ENCODE measurements around the gene HECW1. TPM values are rescaled to one million over a fixed set of nuclear protein-coding genes. Genes with fewer than 3 reads are reported as not detected.

The HECW1 gene
- total and polyA plus RNA-seq, 8 donors: 0.29 to 5.1 (median 3.2) TPM

GRCh38 chr7:43083106-43083505 is 29.3 kb upstream of the HECW1 start:
- TF ChIP-seq CTCF (IDR thresholded peaks at IDR 0.05): no peak
- no peak for DNase-seq
- Histone ChIP-seq H3K36me3 (no peaks in the 10 kb centered on the region), H3K9me3 (no peaks in the 10 kb centered on the region), H3K4me1 (no peaks in the 10 kb centered on the region), H3K27ac (no peak overlapping the region), H3K4me3 (no peak overlapping the region), H3K27me3 (peaks cover 0 to 13% of the 10 kb centered on the region in 2 donors)
- ATAC-seq: no peak
- intact Hi-C loops (cut with DNase I): no loop called here

GRCh38 chr7:43085017-43085416 is 27.4 kb upstream of the HECW1 start:
- Histone ChIP-seq H3K36me3 (no peaks in the 10 kb centered on the region), H3K27ac (no peak overlapping the region), H3K4me3 (no peak overlapping the region), H3K4me1 (no peaks in the 10 kb centered on the region), H3K27me3 (peaks cover 0 to 8% of the 10 kb centered on the region in 2 donors), H3K9me3 (no peaks in the 10 kb centered on the region)
- DNase-seq (no peak), ATAC-seq (no peak)
- intact Hi-C loops (cut with DNase I): no loop called here
- no peak for TF ChIP-seq CTCF (IDR thresholded peaks at IDR 0.05)

GRCh38 chr7:43085992-43086391 is 26.5 kb upstream of the HECW1 start:
- Histone ChIP-seq H3K9me3 (no peaks in the 10 kb centered on the region), H3K4me3 (no peak overlapping the region), H3K27ac (no peak overlapping the region), H3K4me1 (no peaks in the 10 kb centered on the region), H3K27me3 (peaks cover 0 to 8% of the 10 kb centered on the region in 2 donors), H3K36me3 (no peaks in the 10 kb centered on the region)
- intact Hi-C loops (cut with DNase I): no loop called here
- ATAC-seq (no peak), DNase-seq (no peak)
- no peak for TF ChIP-seq CTCF (IDR thresholded peaks at IDR 0.05)

- ATAC-seq (no peak), DNase-seq (no peak)
- no peak for TF ChIP-seq CTCF (IDR thresholded peaks at IDR 0.05)
- intact Hi-C loops (cut with DNase I): no loop called here
- no peaks in the 10 kb centered on the region for H3K36me3 ChIP-seq
- H3K27ac ChIP-seq: no peak overlapping the region
- H3K4me1 ChIP-seq: no peaks in the 10 kb centered on the region
- no peaks in the 10 kb centered on the region for H3K9me3 ChIP-seq
- H3K4me3 ChIP-seq: no peak overlapping the region
- H3K27me3 ChIP-seq: no peaks in the 10 kb centered on the region
Measured at GRCh38 chr7:43092819-43093218, 19.6 kb upstream of the HECW1 start.

GRCh38 chr7:43096875-43097274 is 15.6 kb upstream of the HECW1 start:
- Histone ChIP-seq H3K27ac (no peak overlapping the region), H3K36me3 (no peaks in the 10 kb centered on the region), H3K9me3 (no peaks in the 10 kb centered on the region), H3K4me3 (no peak overlapping the region), H3K27me3 (no peaks in the 10 kb centered on the region), H3K4me1 (no peaks in the 10 kb centered on the region)
- DNase-seq: no peak
- no peak for TF ChIP-seq CTCF (IDR thresholded peaks at IDR 0.05)
- intact Hi-C loops (cut with DNase I): no loop called here
- no peak for ATAC-seq

Measured in left lung (tissue), 10 donors.